ENCODE measurements around the gene DIAPH2.

DNA sequence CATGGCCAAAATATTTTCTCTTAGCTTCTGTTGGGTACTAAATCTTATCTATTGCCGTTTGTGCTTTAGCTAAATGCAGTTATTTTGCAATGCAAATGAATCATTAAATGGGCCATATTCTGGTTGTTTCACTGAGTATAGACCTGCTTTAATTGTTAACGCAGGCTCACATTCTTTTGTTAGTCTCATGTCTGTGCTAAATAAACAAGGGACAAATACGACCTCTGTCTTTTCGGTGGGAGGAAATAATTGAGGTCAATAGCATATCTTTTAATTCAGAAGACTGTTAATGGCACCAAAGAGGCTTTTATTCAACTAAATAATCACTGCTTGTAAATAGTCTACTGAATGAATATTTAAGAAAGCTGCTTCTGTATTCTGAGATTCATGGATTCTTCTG lies 76.9 kb downstream of the DIAPH2 start:
- TF ChIP-seq REPIN1 (CRISPR knock-in tag; IDR thresholded peaks at IDR 0.05; ENCODE audit: borderline replicate concordance, low read depth), result no peak
- TF ChIP-seq GABPB1 (CRISPR knock-in tag; IDR thresholded peaks at IDR 0.05), result no peak
- TF ChIP-seq, protein P1, sequence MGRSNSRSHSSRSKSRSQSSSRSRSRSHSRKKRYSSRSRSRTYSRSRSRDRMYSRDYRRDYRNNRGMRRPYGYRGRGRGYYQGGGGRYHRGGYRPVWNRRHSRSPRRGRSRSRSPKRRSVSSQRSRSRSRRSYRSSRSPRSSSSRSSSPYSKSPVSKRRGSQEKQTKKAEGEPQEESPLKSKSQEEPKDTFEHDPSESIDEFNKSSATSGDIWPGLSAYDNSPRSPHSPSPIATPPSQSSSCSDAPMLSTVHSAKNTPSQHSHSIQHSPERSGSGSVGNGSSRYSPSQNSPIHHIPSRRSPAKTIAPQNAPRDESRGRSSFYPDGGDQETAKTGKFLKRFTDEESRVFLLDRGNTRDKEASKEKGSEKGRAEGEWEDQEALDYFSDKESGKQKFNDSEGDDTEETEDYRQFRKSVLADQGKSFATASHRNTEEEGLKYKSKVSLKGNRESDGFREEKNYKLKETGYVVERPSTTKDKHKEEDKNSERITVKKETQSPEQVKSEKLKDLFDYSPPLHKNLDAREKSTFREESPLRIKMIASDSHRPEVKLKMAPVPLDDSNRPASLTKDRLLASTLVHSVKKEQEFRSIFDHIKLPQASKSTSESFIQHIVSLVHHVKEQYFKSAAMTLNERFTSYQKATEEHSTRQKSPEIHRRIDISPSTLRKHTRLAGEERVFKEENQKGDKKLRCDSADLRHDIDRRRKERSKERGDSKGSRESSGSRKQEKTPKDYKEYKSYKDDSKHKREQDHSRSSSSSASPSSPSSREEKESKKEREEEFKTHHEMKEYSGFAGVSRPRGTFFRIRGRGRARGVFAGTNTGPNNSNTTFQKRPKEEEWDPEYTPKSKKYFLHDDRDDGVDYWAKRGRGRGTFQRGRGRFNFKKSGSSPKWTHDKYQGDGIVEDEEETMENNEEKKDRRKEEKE (IDR thresholded peaks at IDR 0.05), result no peak
- TF ChIP-seq NFYB (CRISPR knock-in tag; IDR thresholded peaks at IDR 0.05), result no peak
- TF ChIP-seq JUND (CRISPR knock-in tag; IDR thresholded peaks at IDR 0.05), result no peak
- no peak for TF ChIP-seq HNF4A (CRISPR knock-in tag; IDR thresholded peaks at IDR 0.05)
- TF ChIP-seq EZH2 (conservative IDR thresholded peaks at IDR 0.05; ENCODE audit: low read depth, low read length), result no peak
- TF ChIP-seq ZNF138 (CRISPR knock-in tag; IDR thresholded peaks at IDR 0.05; ENCODE audit: low read depth), result no peak
- TF ChIP-seq, protein P2, sequence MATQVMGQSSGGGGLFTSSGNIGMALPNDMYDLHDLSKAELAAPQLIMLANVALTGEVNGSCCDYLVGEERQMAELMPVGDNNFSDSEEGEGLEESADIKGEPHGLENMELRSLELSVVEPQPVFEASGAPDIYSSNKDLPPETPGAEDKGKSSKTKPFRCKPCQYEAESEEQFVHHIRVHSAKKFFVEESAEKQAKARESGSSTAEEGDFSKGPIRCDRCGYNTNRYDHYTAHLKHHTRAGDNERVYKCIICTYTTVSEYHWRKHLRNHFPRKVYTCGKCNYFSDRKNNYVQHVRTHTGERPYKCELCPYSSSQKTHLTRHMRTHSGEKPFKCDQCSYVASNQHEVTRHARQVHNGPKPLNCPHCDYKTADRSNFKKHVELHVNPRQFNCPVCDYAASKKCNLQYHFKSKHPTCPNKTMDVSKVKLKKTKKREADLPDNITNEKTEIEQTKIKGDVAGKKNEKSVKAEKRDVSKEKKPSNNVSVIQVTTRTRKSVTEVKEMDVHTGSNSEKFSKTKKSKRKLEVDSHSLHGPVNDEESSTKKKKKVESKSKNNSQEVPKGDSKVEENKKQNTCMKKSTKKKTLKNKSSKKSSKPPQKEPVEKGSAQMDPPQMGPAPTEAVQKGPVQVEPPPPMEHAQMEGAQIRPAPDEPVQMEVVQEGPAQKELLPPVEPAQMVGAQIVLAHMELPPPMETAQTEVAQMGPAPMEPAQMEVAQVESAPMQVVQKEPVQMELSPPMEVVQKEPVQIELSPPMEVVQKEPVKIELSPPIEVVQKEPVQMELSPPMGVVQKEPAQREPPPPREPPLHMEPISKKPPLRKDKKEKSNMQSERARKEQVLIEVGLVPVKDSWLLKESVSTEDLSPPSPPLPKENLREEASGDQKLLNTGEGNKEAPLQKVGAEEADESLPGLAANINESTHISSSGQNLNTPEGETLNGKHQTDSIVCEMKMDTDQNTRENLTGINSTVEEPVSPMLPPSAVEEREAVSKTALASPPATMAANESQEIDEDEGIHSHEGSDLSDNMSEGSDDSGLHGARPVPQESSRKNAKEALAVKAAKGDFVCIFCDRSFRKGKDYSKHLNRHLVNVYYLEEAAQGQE (IDR thresholded peaks at IDR 0.05; ENCODE audit: borderline replicate concordance in 1 of 2, low read depth in 1 of 2, low read length in 2 of 2), result no peak

Data from HepG2 (cell line).